Measurements from ENCODE around the gene RAP2B.

- TF ChIP-seq EZH2 (IDR thresholded peaks at IDR 0.05; ENCODE audit: borderline replicate concordance, low read length) (no peak), CTCF (IDR thresholded peaks at IDR 0.05; ENCODE audit: low read length) (no peak)
Measured at GRCh38 chr3:153127788-153128187, 34.2 kb upstream of the RAP2B start.
